ENCODE data around the gene SRI. TPM values are rescaled to one million over a fixed set of nuclear protein-coding genes. Genes with fewer than 3 reads are reported as not detected.
"Not testable (repeated sequence)": the region's sequence is repeated elsewhere in the genome, so short reads cannot be mapped to it uniquely, and the experiment has no call there.

Gene SRI
- total and polyA plus RNA-seq, 7 donors, result 38.1 to 2,603 (median 80.9) TPM

DNA sequence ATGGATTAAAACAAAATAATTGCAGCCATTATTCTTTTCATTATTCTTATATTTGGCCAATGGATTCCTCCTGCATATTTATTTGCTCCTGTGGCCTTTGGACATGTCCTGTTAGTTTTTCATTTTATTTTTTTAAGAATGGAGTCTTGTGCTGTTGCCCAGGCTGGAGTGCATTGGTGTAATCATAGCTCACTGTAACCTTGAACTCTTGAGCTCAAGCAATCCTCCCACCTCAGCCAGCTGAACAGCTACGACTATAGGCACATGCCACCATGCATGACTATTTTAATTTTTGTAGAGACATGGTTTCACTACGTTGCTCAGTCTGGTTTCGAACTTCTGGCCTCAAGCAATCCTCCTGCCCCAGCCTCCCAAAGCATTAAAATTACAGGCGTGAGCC, 42.7 kb upstream of the SRI start:
- intact Hi-C loops (cut with DNase I), result no loop called here
- WGBS, 2 donors, result 90 to 92% methylated on average over 4 of the region's 4 CpGs
- no peaks in the 10 kb centered on the region for H3K9me3 ChIP-seq
- H3K4me1 ChIP-seq, result no peaks in the 10 kb centered on the region
- H3K36me3 ChIP-seq, result no peaks in the 10 kb centered on the region
- no peak for DNase-seq
- TF ChIP-seq POLR2AphosphoS5 (IDR thresholded peaks at IDR 0.05) (no peak), POLR2A (IDR thresholded peaks at IDR 0.05) (no peak), EP300 (IDR thresholded peaks at IDR 0.05) (no peak)
- TF ChIP-seq, protein P1, sequence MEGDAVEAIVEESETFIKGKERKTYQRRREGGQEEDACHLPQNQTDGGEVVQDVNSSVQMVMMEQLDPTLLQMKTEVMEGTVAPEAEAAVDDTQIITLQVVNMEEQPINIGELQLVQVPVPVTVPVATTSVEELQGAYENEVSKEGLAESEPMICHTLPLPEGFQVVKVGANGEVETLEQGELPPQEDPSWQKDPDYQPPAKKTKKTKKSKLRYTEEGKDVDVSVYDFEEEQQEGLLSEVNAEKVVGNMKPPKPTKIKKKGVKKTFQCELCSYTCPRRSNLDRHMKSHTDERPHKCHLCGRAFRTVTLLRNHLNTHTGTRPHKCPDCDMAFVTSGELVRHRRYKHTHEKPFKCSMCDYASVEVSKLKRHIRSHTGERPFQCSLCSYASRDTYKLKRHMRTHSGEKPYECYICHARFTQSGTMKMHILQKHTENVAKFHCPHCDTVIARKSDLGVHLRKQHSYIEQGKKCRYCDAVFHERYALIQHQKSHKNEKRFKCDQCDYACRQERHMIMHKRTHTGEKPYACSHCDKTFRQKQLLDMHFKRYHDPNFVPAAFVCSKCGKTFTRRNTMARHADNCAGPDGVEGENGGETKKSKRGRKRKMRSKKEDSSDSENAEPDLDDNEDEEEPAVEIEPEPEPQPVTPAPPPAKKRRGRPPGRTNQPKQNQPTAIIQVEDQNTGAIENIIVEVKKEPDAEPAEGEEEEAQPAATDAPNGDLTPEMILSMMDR (IDR thresholded peaks at IDR 0.05), result no peak
- H3K4me3 ChIP-seq, result no peak overlapping the region
- no peaks in the 10 kb centered on the region for H3K27me3 ChIP-seq
- no peak overlapping the region for H3K27ac ChIP-seq

DNA sequence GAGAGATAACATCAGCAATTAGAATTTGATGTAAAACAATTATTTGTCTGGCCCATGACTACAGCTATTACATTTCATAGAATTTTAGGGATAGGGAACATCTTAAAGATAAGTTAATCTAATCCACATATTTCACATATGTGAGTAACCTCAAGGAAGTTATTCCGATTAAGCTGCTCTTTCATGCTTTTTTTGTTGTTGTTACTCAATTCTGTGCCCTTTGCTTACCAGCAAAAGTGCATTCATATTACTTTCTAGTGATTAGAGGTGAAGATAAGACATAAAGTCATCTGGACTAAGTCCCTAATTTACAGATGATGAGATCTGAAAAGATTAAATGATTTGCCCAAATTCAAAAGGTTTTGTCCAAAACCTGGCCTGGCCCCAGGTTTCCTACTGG, 40.9 kb upstream of the SRI start:
- Histone ChIP-seq H3K27me3 (no peaks in the 10 kb centered on the region), H3K4me1 (no peaks in the 10 kb centered on the region), H3K36me3 (no peaks in the 10 kb centered on the region), H3K9me3 (no peaks in the 10 kb centered on the region), H3K4me3 (no peak overlapping the region), H3K27ac (no peak overlapping the region)
- WGBS, 2 donors, result 90 to 94% methylated on average over 1 of the region's 1 CpG
- DNase-seq, result no peak
- TF ChIP-seq, protein P1 (IDR thresholded peaks at IDR 0.05), result no peak
- TF ChIP-seq EP300 (IDR thresholded peaks at IDR 0.05), result no peak
- TF ChIP-seq POLR2A (IDR thresholded peaks at IDR 0.05), result no peak
- TF ChIP-seq POLR2AphosphoS5 (IDR thresholded peaks at IDR 0.05), result no peak
- intact Hi-C loops (cut with DNase I), result no loop called here

DNA sequence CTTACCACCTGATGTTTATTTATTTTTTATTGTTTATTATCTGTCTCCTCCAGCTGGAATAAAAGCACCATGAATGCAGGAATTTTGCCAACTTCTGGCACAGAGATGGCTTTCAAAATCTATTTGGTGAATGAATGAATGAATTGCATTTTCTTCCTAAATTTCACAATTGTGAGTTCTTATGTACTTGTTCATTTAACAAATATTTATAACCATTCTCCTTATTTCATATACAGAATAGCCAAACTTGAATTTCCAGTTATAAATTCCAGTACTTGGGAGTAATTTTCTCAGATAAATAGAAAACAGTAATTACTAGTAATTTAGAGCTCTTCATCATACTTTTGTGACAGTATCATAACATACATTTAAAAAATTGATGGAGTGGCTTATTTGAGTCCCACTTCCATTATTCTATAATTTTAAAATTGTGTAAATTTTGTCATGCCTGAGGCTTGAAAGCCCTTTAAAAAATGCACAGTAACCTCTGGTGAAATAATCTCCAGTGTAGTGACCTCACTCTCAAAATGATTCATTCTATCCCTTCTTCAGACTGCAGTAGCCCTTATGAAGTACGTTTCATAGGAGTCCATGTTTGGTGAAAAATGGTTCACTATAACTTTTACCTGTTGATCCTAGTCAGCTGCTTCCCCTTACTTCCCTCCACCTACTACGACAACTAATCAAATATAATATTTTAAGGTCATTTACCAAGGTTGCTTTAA, 40.0 kb upstream of the SRI start:
- DNase-seq, result no peak
- Histone ChIP-seq H3K4me3 (no peak overlapping the region), H3K27ac (no peak overlapping the region), H3K9me3 (peaks cover 0 to 2% (median under 1%) of the 10 kb centered on the region in 4 donors), H3K4me1 (no peaks in the 10 kb centered on the region), H3K36me3 (no peaks in the 10 kb centered on the region), H3K27me3 (no peaks in the 10 kb centered on the region)
- intact Hi-C loops (cut with DNase I), result no loop called here
- TF ChIP-seq EP300 (IDR thresholded peaks at IDR 0.05) (no peak), POLR2AphosphoS5 (IDR thresholded peaks at IDR 0.05) (no peak), POLR2A (IDR thresholded peaks at IDR 0.05) (no peak)
- TF ChIP-seq, protein P1 (IDR thresholded peaks at IDR 0.05), result no peak
- 77 to 87% methylated on average over 2 of the region's 2 CpGs for WGBS, 2 donors

DNA sequence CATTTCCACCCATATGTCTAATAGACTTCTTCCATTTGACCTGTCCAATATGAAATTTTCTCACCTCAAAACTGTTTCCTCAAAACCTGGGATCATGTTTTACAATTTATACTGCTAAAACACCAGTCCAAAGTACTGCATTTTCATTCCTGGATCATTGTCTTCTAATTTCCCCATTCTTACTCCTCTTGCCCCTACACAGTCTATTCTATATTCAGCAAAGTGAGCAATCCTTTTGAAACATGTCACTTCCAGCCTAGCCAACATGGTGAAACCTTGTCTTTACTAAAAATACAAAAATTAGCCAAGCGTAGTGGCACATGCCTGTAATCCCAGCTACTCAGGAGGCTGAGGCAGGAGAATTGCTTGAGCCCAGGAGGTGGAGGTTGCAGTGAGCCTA, 38.5 kb upstream of the SRI start:
- H3K36me3 ChIP-seq; intact Hi-C loops (cut with DNase I); H3K9me3 ChIP-seq; H3K27ac ChIP-seq; H3K4me1 ChIP-seq; H3K27me3 ChIP-seq; H3K4me3 ChIP-seq; DNase-seq: not testable (repeated sequence)
- 90 to 95% methylated on average over 1 of the region's 1 CpG for WGBS, 2 donors

DNA sequence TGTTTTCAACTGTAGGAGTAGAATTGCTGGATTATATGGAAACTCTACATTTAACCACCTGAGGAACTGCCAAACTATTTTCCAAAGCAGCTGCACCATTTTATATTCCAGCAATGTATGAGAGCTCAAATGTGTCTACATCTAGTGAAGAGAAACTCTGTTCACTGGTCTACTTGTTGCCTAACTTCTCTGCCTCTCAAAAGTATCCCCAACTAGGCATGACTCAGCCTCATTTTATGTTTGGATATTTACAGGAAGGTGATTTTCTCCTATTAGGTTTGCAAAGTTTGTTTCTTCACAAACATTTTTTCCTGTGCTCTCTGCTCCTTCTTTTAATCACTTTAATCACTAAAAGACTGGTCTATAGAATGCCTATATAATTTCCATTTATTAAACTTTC, 37.1 kb upstream of the SRI start:
- Histone ChIP-seq H3K4me3 (no peak overlapping the region), H3K4me1 (no peaks in the 10 kb centered on the region), H3K27me3 (no peaks in the 10 kb centered on the region), H3K9me3 (peaks cover 0 to 13% (median 6%) of the 10 kb centered on the region in 4 donors), H3K36me3 (no peaks in the 10 kb centered on the region), H3K27ac (no peak overlapping the region)
- no peak for DNase-seq
- intact Hi-C loops (cut with DNase I), result no loop called here
- TF ChIP-seq POLR2A (IDR thresholded peaks at IDR 0.05), result no peak
- TF ChIP-seq POLR2AphosphoS5 (IDR thresholded peaks at IDR 0.05), result no peak
- TF ChIP-seq, protein P1 (IDR thresholded peaks at IDR 0.05), result no peak
- TF ChIP-seq EP300 (IDR thresholded peaks at IDR 0.05), result no peak

All from sigmoid colon (tissue), 7 donors.